DOHH2 (cell line): ENCODE measurements around the gene MRM2.

Source experiments
- H3F3A ChIP-seq: fragments of 200-600 bp; sonication (generic), shearing (Covaris generic); 2 replicates; pipeline ENCODE4 v1.6.0; 2016; ENCODE audit warnings: antibody characterized with exemption, mild to moderate bottlenecking; ENCODE audit not compliant: control insufficient read depth, insufficient read depth
- H3K27ac ChIP-seq: fragments of 200-600 bp; sonication (generic); 2 replicates; pipeline ENCODE4 v1.5.1; 2014; ENCODE audit warnings: low read depth, mild to moderate bottlenecking, low read length, moderate library complexity
- H3K27me3 ChIP-seq: fragments of 200-600 bp; sonication (generic); 2 replicates; pipeline ENCODE4 v1.6.1; 2014; ENCODE audit warnings: mild to moderate bottlenecking, low read length, mixed read lengths; ENCODE audit not compliant: control insufficient read depth
- H3K36me3 ChIP-seq: fragments of 200-600 bp; sonication (generic); 2 replicates; pipeline ENCODE4 v1.6.1; 2014; ENCODE audit warnings: mild to moderate bottlenecking, low read length, moderate library complexity, mixed read lengths; ENCODE audit not compliant: control insufficient read depth
- H3K4me1 ChIP-seq: fragments of 200-600 bp; sonication (generic); 2 replicates; pipeline ENCODE4 v1.6.1; 2014; ENCODE audit warnings: mild to moderate bottlenecking, low read length, mixed read lengths; ENCODE audit not compliant: control insufficient read depth
- H3K4me2 ChIP-seq: fragments of 200-600 bp; sonication (generic); 2 replicates; pipeline ENCODE4 v1.6.0; 2014; ENCODE audit warnings: mild to moderate bottlenecking, low read length, moderate library complexity
- H3K4me3 ChIP-seq: fragments of 200-600 bp; sonication (generic); 2 replicates; pipeline ENCODE4 v1.5.1; 2014; ENCODE audit warnings: mild to moderate bottlenecking, low read length, mixed read lengths
- H3K79me2 ChIP-seq: fragments of 200-600 bp; sonication (generic); 2 replicates; pipeline ENCODE4 v1.6.1; 2014; ENCODE audit warnings: mild to moderate bottlenecking, low read length, mixed read lengths; ENCODE audit not compliant: control insufficient read depth
- H3K9me2 ChIP-seq: fragments of 200-600 bp; sonication (generic); replicated peaks from 2 replicates; pipeline ENCODE4 v1.6.1; 2014; ENCODE audit warnings: mild to moderate bottlenecking, low read length, mixed read lengths; ENCODE audit not compliant: control insufficient read depth
- H3K9me3 ChIP-seq: fragments of 200-600 bp; sonication (generic); 2 replicates; pipeline ENCODE4 v1.6.1; 2014; ENCODE audit warnings: antibody characterized with exemption, low read length, mixed read lengths; ENCODE audit not compliant: control insufficient read depth, insufficient read depth
- H4K20me1 ChIP-seq: fragments of 200-600 bp; sonication (generic); 2 replicates; pipeline ENCODE4 v1.6.0; 2014; ENCODE audit warnings: low read depth, mild to moderate bottlenecking, antibody characterized with exemption, low read length, moderate library complexity; ENCODE audit not compliant: control insufficient read depth, insufficient read depth
- EZH2phosphoT487 ChIP-seq: fragments of 200-600 bp; sonication (generic); IDR thresholded peaks from 2 replicates; pipeline ENCODE4 v1.6.1; 2017; ENCODE audit warnings: borderline replicate concordance, mild to moderate bottlenecking, antibody characterized with exemption, low read length, moderate library complexity, mixed read lengths
- TF ChIP-seq, protein P1 (sequence below): fragments of 200-600 bp; sonication (generic); IDR thresholded peaks from one replicate; pipeline ENCODE4 v1.5.1; 2014; ENCODE audit warnings: antibody characterized with exemption, mild to moderate bottlenecking, low read depth, low read length; ENCODE audit not compliant: poor library complexity, severe bottlenecking

MRM2 gene

DNA sequence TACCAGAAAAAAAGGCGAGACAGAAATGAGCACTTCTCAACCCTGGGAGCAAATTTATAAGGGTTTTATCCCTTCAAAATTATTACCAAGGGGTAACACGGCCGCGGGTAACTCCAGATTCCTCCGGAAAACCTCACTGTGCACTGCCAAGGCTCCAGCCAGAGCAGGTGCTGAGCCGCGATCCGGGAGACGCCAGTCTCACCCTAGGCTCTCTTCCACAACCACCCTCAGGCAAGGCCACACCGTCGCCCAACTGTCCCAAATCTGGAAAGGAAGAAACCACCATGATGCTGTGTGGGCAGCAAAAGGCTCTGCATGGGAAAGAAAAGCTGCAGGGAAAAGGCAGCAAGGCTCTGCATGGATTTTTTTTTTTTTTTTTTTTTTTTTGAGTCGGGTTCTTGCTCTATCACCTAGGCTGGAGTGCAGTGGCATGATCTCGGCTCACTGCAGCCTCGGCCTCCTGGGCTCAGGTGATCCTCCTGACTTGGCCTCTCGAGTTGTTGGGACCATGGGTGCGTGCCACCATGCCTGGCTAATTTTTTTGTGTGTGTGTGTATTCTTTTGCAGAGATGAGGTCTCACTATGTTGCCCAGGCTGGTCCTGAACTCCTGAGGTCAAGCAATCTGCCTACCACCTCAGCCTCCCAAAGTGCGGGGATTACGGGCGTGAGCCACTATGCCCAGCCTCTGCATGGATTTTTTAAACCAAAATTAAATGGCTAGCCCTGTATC is 48.3 kb downstream of the MRM2 start:
- Histone ChIP-seq H3K27me3 (no peaks in the 10 kb centered on the region), H3K36me3 (peaks cover 72% of the 10 kb centered on the region), H3K79me2 (peaks cover 46% of the 10 kb centered on the region), H3K4me2 (no peak overlapping the region), H3K27ac (no peak overlapping the region), H3K4me1 (no peaks in the 10 kb centered on the region), H3F3A (no peaks in the 10 kb centered on the region), H3K9me2 (no peaks in the 10 kb centered on the region), H4K20me1 (no peaks in the 10 kb centered on the region), H3K4me3 (no peak overlapping the region), H3K9me3 (peaks cover 34% of the 10 kb centered on the region)
- TF ChIP-seq EZH2phosphoT487: no peak
- TF ChIP-seq, protein P1, sequence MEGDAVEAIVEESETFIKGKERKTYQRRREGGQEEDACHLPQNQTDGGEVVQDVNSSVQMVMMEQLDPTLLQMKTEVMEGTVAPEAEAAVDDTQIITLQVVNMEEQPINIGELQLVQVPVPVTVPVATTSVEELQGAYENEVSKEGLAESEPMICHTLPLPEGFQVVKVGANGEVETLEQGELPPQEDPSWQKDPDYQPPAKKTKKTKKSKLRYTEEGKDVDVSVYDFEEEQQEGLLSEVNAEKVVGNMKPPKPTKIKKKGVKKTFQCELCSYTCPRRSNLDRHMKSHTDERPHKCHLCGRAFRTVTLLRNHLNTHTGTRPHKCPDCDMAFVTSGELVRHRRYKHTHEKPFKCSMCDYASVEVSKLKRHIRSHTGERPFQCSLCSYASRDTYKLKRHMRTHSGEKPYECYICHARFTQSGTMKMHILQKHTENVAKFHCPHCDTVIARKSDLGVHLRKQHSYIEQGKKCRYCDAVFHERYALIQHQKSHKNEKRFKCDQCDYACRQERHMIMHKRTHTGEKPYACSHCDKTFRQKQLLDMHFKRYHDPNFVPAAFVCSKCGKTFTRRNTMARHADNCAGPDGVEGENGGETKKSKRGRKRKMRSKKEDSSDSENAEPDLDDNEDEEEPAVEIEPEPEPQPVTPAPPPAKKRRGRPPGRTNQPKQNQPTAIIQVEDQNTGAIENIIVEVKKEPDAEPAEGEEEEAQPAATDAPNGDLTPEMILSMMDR: no peak

DNA sequence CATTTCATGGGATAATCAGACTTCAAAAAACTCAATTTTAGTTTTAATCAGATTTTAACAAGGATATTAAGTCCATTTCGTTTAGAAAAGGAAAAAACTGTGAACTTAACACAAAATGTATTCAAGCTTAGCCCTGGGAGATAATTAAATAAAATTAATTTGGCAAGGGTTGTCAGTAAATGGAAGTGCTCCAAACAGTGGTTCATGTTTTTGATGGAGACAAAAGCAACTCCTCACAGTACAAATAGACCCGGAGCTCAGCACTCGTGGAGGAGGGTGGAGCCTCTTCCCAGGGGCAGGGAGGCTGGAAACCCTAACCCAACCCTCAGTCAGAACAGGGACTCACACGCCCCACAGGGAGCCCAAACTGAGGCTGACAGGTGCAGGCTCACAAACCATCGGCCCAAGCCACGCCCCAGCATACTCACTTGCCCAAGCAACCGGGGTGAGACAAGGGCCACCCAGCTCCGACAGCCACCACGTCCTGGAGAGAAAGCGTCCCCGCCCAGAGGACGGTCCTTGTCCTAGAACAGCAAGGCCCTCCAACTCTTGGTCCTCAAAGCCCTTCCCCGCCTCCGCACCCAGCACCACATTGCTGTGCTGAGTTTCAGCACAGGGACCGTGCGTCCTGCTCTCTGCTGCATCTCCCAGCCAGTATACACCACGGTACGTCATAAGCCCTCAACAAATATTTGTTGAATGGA is 49.0 kb downstream of the MRM2 start:
- Histone ChIP-seq H3K4me2 (no peak overlapping the region), H3K27me3 (no peaks in the 10 kb centered on the region), H3K36me3 (peaks cover 72% of the 10 kb centered on the region), H3K79me2 (peaks cover 47% of the 10 kb centered on the region), H3K4me3 (no peak overlapping the region), H3K27ac (no peak overlapping the region), H3K9me3 (peaks cover 28% of the 10 kb centered on the region), H4K20me1 (no peaks in the 10 kb centered on the region), H3K4me1 (no peaks in the 10 kb centered on the region), H3F3A (no peaks in the 10 kb centered on the region), H3K9me2 (no peaks in the 10 kb centered on the region)
- TF ChIP-seq EZH2phosphoT487: no peak
- TF ChIP-seq, protein P1: no peak

DNA sequence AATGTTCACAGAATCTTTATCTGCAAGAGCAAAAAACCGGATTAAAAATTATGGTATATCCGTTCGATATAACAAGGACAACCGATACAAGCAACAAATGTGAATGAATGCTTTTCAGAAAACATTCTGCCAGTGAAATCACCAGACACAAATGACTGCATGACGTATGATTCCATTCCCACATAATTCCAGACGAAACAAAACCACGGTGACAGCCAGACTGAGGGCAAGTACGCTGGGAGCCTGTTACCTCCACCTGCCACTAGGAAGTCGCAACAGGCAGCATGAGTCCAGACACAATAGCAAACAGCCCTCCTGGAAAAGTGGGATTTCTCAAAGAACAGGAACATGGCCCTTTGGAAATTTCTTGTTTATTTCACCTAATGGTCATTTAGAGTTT is 51.0 kb downstream of the MRM2 start:
- Histone ChIP-seq H3K9me3 (peaks cover 10% of the 10 kb centered on the region), H3K4me1 (no peaks in the 10 kb centered on the region), H3K9me2 (no peaks in the 10 kb centered on the region), H4K20me1 (no peaks in the 10 kb centered on the region), H3K27me3 (no peaks in the 10 kb centered on the region), H3K4me3 (no peak overlapping the region), H3K79me2 (peaks cover 44% of the 10 kb centered on the region), H3K27ac (no peak overlapping the region), H3K4me2 (no peak overlapping the region), H3F3A (no peaks in the 10 kb centered on the region), H3K36me3 (peaks cover 66% of the 10 kb centered on the region)
- TF ChIP-seq, protein P1: no peak
- TF ChIP-seq EZH2phosphoT487: no peak
